NCI-H1930 (cell line): ENCODE data around the gene C3orf70.

ENCODE experiments used
- DNase-seq, 2 experiments: peaks; one replicate each; lab custom pipeline; 2025; lab: John Stamatoyannopoulos, UW

The C3orf70 gene

GRCh38 chr3:185152410-185153170 lies at the start of gene C3orf70:
Gene C3orf70, minus strand, starts transcription at chr3:185153060. Its CDS starts 237 bp downstream, at chr3:185152823.
- peak; percentile 33 to 45 for DNase-seq

GRCh38 chr3:185200639-185201038 lies 47.8 kb upstream of the C3orf70 start:
- DNase-seq: no peak

GRCh38 chr3:185199671-185200070 lies 46.8 kb upstream of the C3orf70 start:
- DNase-seq: no peak

GRCh38 chr3:185199206-185199605 lies 46.3 kb upstream of the C3orf70 start:
- DNase-seq: no peak

DNA sequence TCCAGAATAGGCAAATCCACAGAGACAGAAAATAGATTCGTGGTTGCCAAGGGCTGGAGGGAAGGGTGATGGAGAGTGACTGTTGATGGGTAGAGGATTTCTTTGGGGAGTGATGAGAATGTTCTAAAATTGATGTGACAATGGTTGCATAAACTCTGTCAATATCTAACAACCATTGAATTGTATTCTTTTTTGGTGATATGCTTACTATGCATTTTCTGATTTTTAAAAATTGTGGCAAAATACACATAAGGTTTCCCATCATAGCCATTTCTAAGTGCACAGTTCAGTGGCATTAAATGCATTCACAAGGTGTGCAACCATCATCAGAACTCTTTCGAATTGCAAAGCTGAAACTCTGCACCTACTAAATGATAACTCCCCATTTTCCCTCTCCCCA lies 44.2 kb upstream of the C3orf70 start:
- no peak for DNase-seq

GRCh38 chr3:185195652-185196051 lies 42.8 kb upstream of the C3orf70 start:
- no peak for DNase-seq

- DNase-seq: peak in 1 of 2 experiments; percentile 27
Measured at GRCh38 chr3:185188816-185189215, 36.0 kb upstream of the C3orf70 start.

GRCh38 chr3:185187391-185187790 lies 34.5 kb upstream of the C3orf70 start:
- no peak for DNase-seq

GRCh38 chr3:185176750-185177359 lies 24.0 kb upstream of the C3orf70 start:
- peak; percentile 4 to 21 for DNase-seq

DNA sequence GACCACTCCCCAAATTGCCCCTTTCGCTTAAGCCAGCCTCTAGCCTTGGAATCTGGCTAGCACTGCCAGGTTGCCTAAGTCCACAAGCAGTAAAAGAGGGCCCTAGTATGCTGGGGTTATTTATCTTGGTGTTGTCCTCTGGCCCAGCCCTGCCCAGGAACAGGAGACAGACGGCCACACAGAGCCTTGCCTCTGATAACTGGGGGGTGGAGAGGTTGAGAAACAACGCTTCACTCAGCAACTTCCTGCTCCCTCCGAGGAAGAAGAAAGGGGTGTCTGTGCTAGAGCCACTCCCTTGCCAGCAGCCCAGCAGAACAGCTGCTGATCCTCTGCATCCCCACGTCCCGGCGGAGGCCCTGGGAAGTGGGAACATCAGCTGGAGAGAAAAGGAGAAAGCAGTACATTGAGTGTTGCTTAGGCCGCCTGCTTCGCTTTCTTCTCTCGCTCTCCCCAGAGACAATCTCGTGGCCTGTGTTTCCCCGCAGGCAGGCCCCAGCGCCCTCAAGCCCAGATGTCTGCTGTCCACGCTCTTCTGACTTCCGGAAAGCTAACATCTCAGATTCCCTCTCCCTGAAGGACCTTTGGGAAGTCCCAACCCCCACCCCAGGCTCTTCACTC lies 22.6 kb upstream of the C3orf70 start:
- no peak for DNase-seq

DNA sequence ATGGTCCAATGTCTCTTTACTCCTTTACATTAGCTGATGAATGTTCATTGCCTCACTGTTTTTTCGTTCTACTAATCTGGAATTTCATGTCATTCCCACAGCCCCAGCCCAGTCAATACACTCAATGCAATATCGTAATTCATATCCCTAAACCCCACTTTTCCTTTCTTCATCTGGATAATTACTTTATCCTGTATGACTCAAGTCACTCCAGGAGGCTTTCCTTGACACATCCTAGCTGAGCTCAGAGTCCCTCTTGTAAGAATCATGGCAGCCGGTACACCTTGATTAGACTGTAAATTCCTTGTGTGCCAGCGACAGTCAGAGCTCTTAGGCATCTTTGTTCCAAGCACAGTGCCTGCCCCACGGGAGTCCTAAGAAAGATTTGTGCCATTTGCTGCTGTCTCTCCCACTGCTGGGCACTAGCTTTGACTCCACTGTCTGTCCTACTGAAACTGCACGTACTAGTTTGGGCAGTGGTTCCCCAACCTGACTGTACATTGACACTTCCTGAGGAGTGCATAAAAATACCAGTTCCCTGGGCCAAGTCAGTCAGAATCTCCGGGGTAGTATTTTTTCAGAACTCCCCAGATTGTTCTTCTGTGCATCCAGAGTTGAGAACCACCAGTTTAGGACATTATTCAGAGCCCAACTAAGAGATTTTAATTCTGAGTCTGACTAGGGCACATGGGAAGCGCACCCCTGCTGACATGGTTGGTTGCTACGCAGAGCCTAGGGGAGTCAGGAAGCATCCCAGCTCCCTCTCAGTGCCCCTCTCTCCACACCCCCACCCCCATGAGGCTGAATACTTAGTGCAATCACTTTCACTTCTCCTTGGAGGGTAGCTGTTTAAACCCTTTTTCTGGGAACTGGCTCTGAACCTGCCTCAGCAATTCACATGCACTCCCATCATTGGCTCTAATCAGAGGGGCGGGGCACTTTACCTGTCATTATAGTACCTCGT lies 19.5 kb upstream of the C3orf70 start:
- no peak for DNase-seq

DNA sequence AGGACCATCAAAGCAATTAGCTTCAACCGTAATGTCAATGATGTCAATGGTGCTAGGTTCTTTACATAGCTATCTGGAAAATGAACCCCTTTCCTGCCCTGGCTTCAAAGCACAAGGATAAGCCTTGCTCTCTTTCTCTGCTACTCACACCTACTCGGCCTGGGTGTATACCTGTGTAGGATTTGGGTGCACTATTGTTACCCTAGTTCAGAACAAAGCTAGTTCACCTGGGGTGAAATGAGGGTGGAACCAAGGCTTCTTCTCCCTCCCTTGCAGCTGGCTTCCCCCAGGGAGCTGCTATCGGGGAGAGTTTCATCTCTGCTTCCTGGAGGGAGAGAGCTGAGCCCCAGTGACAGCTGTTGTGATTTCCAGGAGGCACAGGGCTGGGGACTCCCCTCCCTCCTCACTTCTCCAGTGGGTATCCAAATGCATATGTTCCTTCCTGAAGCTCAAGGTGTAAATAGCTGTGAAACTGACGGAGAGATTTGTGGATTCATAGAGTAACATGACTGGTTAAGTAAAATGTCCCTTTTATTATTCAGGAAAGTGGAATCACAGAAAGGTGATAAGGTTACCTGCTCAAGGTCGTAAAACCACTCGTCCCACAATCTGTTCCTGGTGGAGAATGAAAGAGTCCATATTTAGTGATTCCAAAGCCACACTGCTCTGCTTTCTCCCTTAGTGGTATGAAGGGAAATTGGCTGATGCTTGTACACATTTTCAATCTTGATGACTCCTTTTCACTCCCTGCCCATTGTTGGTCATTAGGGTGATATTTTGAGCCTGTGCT lies 11.8 kb upstream of the C3orf70 start:
- no peak for DNase-seq

DNA sequence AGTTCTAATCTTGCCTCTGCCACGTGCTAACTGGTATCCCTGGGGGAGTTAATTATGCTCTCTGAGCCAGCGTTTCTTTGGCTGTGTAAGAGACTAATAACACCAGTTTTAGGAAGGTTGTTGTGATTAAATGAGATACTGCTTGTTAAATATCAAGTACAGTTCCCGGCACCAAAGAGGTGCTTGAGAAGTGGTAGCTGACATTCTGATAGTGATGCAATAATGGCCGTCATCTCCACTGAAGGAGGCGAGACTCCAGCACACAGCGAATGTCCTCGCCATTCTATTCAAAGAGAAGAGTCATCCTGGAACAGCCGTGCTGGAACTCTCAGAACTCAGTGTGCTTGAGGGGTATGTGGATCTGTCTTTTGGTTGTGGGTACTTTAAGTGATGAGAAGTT lies 9.8 kb upstream of the C3orf70 start:
- DNase-seq: no peak

GRCh38 chr3:185161761-185162160 lies 8.9 kb upstream of the C3orf70 start:
- DNase-seq: no peak

DNA sequence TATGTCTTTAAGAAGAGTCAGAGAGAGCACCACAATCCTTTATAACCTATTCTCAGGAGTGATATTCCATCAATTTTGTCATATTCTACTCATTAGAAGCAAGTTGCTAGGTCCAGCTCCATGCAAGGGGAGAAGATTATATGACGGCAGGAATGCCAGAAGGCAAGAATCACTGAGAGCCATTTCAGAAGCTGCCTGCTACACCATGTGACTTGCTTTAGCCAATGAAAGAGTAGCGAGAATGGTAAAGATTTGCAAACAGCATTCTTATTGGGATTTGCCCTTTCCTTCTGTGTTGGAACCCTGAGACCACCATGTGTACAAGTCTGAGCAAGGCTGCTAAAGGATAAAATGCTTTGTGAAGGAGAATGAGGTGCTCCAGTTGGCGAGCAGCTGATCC lies 4.5 kb upstream of the C3orf70 start:
- DNase-seq: no peak

DNA sequence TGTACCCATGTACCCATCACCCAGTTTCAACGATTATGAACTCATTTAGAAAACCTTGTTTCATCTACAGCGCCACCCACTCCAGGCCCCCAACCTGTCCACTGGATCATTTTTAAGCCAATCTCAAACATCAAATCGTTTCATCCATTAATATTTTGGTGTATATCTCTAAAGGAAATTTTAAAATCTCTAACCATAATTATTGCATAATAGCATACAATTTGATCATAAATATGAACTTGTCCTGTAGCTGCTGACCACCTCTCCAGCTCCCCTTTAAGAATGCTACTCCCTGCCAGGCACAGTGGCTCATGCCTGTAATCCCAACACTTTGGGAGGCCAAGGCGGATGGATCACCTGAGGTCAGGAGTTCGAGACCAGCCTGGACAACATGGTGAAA lies 2.8 kb upstream of the C3orf70 start:
- no peak for DNase-seq

GRCh38 chr3:185153861-185154629 lies 1.2 kb upstream of the C3orf70 start:
- DNase-seq: peak in 1 of 2 experiments; percentile 7

- peak in 1 of 2 experiments; percentile 20 for DNase-seq
Measured at GRCh38 chr3:185153171-185153771, 411 bp upstream of the C3orf70 start.

GRCh38 chr3:185151964-185152409 lies 873 bp downstream of the C3orf70 start:
- no peak for DNase-seq
